ENCODE measurements around the gene TRIM4. TPM values are rescaled to one million over a fixed set of nuclear protein-coding genes. Genes with fewer than 3 reads are reported as not detected.

The TRIM4 gene
- total and polyA plus RNA-seq, 2 donors (not counting 3 experiments of a cell fraction or from before 2014, with no cell fraction given), result 13.0 to 22.1 TPM

DNA sequence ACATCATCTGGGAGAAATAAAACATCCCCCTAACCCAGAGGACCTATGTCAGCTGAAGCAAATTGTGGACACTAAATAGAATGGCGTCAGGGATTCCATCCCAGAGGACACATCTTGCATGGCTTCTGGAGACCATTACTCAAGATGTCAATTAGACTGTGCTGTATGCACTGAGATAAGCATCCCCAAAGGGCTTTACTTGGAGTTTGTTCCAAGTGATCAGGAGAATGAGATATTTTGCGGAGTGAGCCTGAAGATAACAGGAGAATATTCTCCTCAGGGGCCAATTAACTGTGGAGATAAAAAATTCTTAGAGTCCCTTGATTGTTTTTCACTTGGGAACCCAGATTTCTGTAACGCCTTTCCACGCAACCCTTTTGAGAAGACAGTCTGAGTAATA lies 38.0 kb downstream of the TRIM4 start:
- DNase-seq (ENCODE audit: low read depth, low spot score) (no peak), FAIRE-seq (no peak)
- CTCF ChIA-PET, result no interaction called here
- POLR2A ChIA-PET, result no interaction called here
- Histone ChIP-seq H3K4me1 (ENCODE audit: control insufficient read depth, extremely low read depth, insufficient read depth, low read length) (no peaks in the 10 kb centered on the region), H4K20me1 (replicated peaks; ENCODE audit: control insufficient read depth, extremely low read depth, insufficient read depth, low read length) (no peaks in the 10 kb centered on the region), H3K9ac (replicated peaks; ENCODE audit: extremely low read depth, insufficient read depth, low read length) (no peak overlapping the region), H3K36me3 (ENCODE audit: control insufficient read depth in 2 of 2, extremely low read depth in 1 of 2, insufficient read depth in 2 of 2, low read length in 2 of 2) (no peaks in the 10 kb centered on the region), H3K9me1 (replicated peaks; ENCODE audit: control insufficient read depth, extremely low read depth, insufficient read depth, low read length) (no peaks in the 10 kb centered on the region), H3K4me3 (replicated peaks in 1 of 3; ENCODE audit: insufficient read depth in 1 of 3, low read depth in 1 of 3, low read length in 3 of 3) (no peak overlapping the region), H3K27ac (ENCODE audit: insufficient read depth, low read depth, low read length) (no peak overlapping the region), H3K9me3 (replicated peaks; ENCODE audit: control insufficient read depth, insufficient read depth, low read length) (no peaks in the 10 kb centered on the region), H3K27me3 (ENCODE audit: control insufficient read depth in 2 of 2, insufficient read depth in 2 of 2, low read length in 2 of 2) (no peaks in the 10 kb centered on the region), H2AFZ (ENCODE audit: low read depth, low read length) (no peak overlapping the region), H3K79me2 (ENCODE audit: control insufficient read depth, insufficient read depth, low read length) (no peaks in the 10 kb centered on the region), H3K4me2 (ENCODE audit: insufficient read depth, low read length) (no peak overlapping the region)
- TF ChIP-seq EZH2 (IDR thresholded peaks at IDR 0.05; ENCODE audit: borderline replicate concordance, low read depth, low read length, severe bottlenecking) (no peak), JUN (IDR thresholded peaks at IDR 0.05; ENCODE audit: borderline replicate concordance, insufficient read depth, insufficient read length, low read depth) (no peak), POLR2AphosphoS5 (IDR thresholded peaks at IDR 0.05; ENCODE audit: insufficient read depth, low read depth, low read length) (no peak), MYC (IDR thresholded peaks at IDR 0.05; ENCODE audit: low read depth, low read length) (no peak), GATA2 (IDR thresholded peaks at IDR 0.05; ENCODE audit: insufficient read depth, insufficient read length, low read depth, low read length) (no peak), POLR2A (IDR thresholded peaks at IDR 0.05; ENCODE audit: low read depth, low read length) (no peak), FOS (IDR thresholded peaks at IDR 0.05; ENCODE audit: borderline replicate concordance, insufficient read depth, low read length) (no peak)
- TF ChIP-seq, protein P1, sequence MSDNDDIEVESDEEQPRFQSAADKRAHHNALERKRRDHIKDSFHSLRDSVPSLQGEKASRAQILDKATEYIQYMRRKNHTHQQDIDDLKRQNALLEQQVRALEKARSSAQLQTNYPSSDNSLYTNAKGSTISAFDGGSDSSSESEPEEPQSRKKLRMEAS (IDR thresholded peaks at IDR 0.05; ENCODE audit: insufficient read depth, insufficient read length), result no peak
- TF ChIP-seq, protein P2, sequence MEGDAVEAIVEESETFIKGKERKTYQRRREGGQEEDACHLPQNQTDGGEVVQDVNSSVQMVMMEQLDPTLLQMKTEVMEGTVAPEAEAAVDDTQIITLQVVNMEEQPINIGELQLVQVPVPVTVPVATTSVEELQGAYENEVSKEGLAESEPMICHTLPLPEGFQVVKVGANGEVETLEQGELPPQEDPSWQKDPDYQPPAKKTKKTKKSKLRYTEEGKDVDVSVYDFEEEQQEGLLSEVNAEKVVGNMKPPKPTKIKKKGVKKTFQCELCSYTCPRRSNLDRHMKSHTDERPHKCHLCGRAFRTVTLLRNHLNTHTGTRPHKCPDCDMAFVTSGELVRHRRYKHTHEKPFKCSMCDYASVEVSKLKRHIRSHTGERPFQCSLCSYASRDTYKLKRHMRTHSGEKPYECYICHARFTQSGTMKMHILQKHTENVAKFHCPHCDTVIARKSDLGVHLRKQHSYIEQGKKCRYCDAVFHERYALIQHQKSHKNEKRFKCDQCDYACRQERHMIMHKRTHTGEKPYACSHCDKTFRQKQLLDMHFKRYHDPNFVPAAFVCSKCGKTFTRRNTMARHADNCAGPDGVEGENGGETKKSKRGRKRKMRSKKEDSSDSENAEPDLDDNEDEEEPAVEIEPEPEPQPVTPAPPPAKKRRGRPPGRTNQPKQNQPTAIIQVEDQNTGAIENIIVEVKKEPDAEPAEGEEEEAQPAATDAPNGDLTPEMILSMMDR (IDR thresholded peaks at IDR 0.05; ENCODE audit: extremely low read depth in 1 of 2, insufficient read depth in 1 of 2, low read depth in 1 of 2, low read length in 2 of 2), result no peak
- dilution Hi-C loops (cut with MboI; ENCODE audit: extremely low pct_ligation_motif_present, low sequenced_read_pairs) (no loop called here), intact Hi-C loops (cut with micrococcal nuclease) (no loop called here)
- BruUV-seq (replicated peaks), result no TSS peak
